ENCODE measurements around the gene DMTF1.

The DMTF1 gene

DNA sequence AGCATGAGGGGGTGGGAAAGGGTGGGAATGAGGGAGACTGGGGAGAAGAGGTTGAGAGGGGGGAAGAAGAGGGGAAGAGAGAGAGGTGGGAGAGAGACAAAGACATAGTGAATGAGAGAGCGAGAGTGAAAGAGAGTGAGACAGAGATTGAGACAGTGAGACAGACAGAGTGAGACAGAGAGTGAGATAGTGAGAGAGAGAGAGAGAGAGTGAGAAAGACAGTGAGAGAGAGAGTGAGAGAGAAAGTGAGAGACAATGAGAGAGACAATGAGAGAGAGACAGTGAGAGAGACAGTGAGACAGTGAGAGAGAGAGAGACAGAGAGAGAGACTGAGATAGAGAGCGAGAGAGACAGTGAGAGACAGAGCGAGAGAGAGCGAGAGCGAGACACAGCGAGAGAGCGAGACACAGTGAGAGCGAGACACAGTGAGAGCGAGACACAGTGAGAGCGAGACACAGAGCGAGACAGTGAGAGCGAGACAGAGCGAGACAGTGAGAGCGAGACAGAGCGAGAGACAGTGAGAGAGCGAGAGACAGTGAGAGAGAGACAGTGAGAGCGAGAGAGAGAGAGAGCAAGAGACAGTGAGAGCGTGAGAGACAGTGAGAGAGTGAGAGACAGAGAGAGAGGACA lies 57.2 kb downstream of the DMTF1 start:
- peaks cover 12% of the 10 kb centered on the region for H3K9me3 Mint-ChIP-seq
- peaks cover 6% of the 10 kb centered on the region for H3K36me3 Mint-ChIP-seq (ENCODE audit: insufficient read depth)
- H3K4me3 Mint-ChIP-seq = peak overlapping the region; percentile 5

DNA sequence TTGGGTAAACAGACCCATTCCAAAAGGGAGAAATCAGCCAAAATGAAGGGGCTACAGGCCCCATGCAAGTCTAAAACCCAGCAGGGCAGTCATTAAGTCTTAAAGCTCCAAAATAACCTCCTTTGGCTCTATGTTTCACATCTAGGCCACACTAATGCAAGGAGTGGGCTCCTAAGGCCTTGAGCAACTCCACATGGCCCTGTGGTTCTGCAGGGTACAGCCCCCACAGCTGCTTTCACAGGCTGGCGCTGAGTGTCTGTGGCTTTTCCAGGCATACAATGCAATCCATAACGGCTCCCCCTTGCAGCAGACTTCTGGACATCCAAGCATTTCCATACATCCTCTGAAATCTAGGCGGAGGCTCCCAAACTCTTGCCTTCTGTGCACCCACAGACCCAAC lies 58.3 kb downstream of the DMTF1 start:
- H3K4me3 Mint-ChIP-seq = peak overlapping the region; percentile 36
- peaks cover 9% of the 10 kb centered on the region for H3K9me3 Mint-ChIP-seq
- DNase-seq (ENCODE audit: low spot score in 2 of 2) (no peak), ATAC-seq (replicated peaks; ENCODE audit: extremely low read depth, poor library complexity, severe bottlenecking) (no peak)
- H3K27ac Mint-ChIP-seq (ENCODE audit: low read depth) = no peak overlapping the region
- H3K4me1 Mint-ChIP-seq = peaks cover 79% of the 10 kb centered on the region
- H3K36me3 Mint-ChIP-seq (ENCODE audit: insufficient read depth) = peaks cover 6% of the 10 kb centered on the region
- H3K27me3 Mint-ChIP-seq = no peaks in the 10 kb centered on the region

More for the DNA sequence above, 57.2 kb downstream of the DMTF1 start:
- ATAC-seq (replicated peaks; ENCODE audit: extremely low read depth, poor library complexity, severe bottlenecking) = no peak
- Mint-ChIP-seq H3K27me3 (no peaks in the 10 kb centered on the region), H3K27ac (ENCODE audit: low read depth) (peak overlapping the region; percentile 68), H3K4me1 (peaks cover 79% of the 10 kb centered on the region)
- no peak for DNase-seq (ENCODE audit: low spot score in 2 of 2)

GRCh38 chr7:87212498-87212897 lies 60.2 kb downstream of the DMTF1 start:
- peaks cover 6% of the 10 kb centered on the region for H3K36me3 Mint-ChIP-seq (ENCODE audit: insufficient read depth)
- no peak for DNase-seq (ENCODE audit: low spot score in 2 of 2)

DNA sequence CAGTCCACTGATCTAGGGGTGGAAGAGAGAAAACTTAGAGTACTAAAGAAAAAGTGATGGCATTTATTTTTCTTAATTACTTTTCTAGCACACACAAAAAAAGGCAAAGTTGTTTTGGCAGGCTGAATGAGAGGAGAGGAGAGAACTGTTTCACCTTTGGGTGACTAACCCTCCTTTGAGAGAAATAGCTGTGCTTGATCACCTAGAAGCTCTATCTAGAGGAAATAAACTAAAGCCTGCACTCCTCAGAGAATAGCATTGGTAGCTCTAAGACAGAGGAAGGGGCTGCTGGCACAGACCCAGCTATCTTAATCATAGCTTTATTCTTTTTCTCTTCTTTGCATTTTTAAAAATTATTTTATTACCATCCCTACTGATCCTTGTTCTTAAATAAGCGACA lies 61.0 kb downstream of the DMTF1 start:
- H3K27ac Mint-ChIP-seq (ENCODE audit: low read depth) = peak overlapping the region; percentile 77
- peak overlapping the region; percentile 57 for H3K4me3 Mint-ChIP-seq
- H3K4me1 Mint-ChIP-seq = peaks cover 86% of the 10 kb centered on the region
- ATAC-seq (replicated peaks; ENCODE audit: extremely low read depth, poor library complexity, severe bottlenecking) = no peak
- no peaks in the 10 kb centered on the region for H3K27me3 Mint-ChIP-seq
- no peaks in the 10 kb centered on the region for H3K9me3 Mint-ChIP-seq
- DNase-seq (ENCODE audit: low spot score in 2 of 2) = no peak
- H3K36me3 Mint-ChIP-seq (ENCODE audit: insufficient read depth) = peaks cover 7% of the 10 kb centered on the region

More at GRCh38 chr7:87212498-87212897, 60.2 kb downstream of the DMTF1 start:
- Mint-ChIP-seq H3K9me3 (no peaks in the 10 kb centered on the region), H3K27me3 (no peaks in the 10 kb centered on the region), H3K27ac (ENCODE audit: low read depth) (peak overlapping the region; percentile 74), H3K4me3 (peak overlapping the region; percentile 57), H3K4me1 (peaks cover 86% of the 10 kb centered on the region)
- ATAC-seq (replicated peaks; ENCODE audit: extremely low read depth, poor library complexity, severe bottlenecking) = no peak

- ATAC-seq (replicated peaks; ENCODE audit: extremely low read depth, poor library complexity, severe bottlenecking) (no peak), DNase-seq (ENCODE audit: low spot score in 2 of 2) (no peak)
- Mint-ChIP-seq H3K27ac (ENCODE audit: low read depth) (peak overlapping the region; percentile 77), H3K4me3 (peak overlapping the region; percentile 36), H3K4me1 (peaks cover 86% of the 10 kb centered on the region), H3K27me3 (no peaks in the 10 kb centered on the region), H3K36me3 (ENCODE audit: insufficient read depth) (peaks cover 11% of the 10 kb centered on the region), H3K9me3 (no peaks in the 10 kb centered on the region)
Measured at GRCh38 chr7:87213811-87214210, 61.6 kb downstream of the DMTF1 start.

DNA sequence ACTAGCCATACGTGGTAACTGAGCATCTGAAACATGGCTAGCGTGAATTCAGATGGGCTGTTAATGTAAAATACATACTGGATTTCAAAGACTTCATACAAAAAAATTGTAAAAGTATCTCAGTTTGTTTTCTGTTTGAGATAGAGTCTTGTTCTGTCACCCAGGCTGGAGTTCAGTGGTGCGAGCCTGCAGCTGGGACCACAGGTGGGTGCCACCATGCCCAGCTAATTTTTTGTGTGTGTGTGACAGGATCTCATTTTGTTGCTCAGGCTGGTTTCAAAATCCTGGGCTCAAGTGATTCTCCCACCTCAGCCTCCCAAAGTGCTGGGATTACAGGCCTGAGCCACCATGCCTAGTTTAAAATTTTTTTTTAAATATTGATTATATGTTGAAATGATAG lies 62.8 kb downstream of the DMTF1 start:
- no peak overlapping the region for H3K4me3 Mint-ChIP-seq

GRCh38 chr7:87216701-87217508 lies 64.7 kb downstream of the DMTF1 start:
- Mint-ChIP-seq H3K4me3 (peak overlapping the region; percentile 100), H3K4me1 (peaks cover 71% of the 10 kb centered on the region), H3K27ac (ENCODE audit: low read depth) (peak overlapping the region; percentile 99), H3K9me3 (no peaks in the 10 kb centered on the region), H3K27me3 (no peaks in the 10 kb centered on the region), H3K36me3 (ENCODE audit: insufficient read depth) (peaks cover 23% of the 10 kb centered on the region)
- ATAC-seq (replicated peaks; ENCODE audit: extremely low read depth, poor library complexity, severe bottlenecking) (peak; percentile 16), DNase-seq (ENCODE audit: low spot score in 2 of 2) (peak in 1 of 2 donors; percentile 23)

More for the DNA sequence above, 62.8 kb downstream of the DMTF1 start:
- Mint-ChIP-seq H3K4me1 (peaks cover 86% of the 10 kb centered on the region), H3K27me3 (no peaks in the 10 kb centered on the region), H3K27ac (ENCODE audit: low read depth) (no peak overlapping the region), H3K9me3 (no peaks in the 10 kb centered on the region), H3K36me3 (ENCODE audit: insufficient read depth) (peaks cover 20% of the 10 kb centered on the region)
- ATAC-seq (replicated peaks; ENCODE audit: extremely low read depth, poor library complexity, severe bottlenecking) (no peak), DNase-seq (ENCODE audit: low spot score in 2 of 2) (no peak)

- H3K27ac Mint-ChIP-seq (ENCODE audit: low read depth) = peak overlapping the region; percentile 99
- H3K4me3 Mint-ChIP-seq = peak overlapping the region; percentile 100
- H3K4me1 Mint-ChIP-seq = peaks cover 59% of the 10 kb centered on the region
- H3K9me3 Mint-ChIP-seq = no peaks in the 10 kb centered on the region
- peaks cover 23% of the 10 kb centered on the region for H3K36me3 Mint-ChIP-seq (ENCODE audit: insufficient read depth)
- H3K27me3 Mint-ChIP-seq = no peaks in the 10 kb centered on the region
- no peak for DNase-seq (ENCODE audit: low spot score in 2 of 2)
- ATAC-seq (replicated peaks; ENCODE audit: extremely low read depth, poor library complexity, severe bottlenecking) = no peak
Measured at GRCh38 chr7:87217983-87218653, 65.9 kb downstream of the DMTF1 start.

DNA sequence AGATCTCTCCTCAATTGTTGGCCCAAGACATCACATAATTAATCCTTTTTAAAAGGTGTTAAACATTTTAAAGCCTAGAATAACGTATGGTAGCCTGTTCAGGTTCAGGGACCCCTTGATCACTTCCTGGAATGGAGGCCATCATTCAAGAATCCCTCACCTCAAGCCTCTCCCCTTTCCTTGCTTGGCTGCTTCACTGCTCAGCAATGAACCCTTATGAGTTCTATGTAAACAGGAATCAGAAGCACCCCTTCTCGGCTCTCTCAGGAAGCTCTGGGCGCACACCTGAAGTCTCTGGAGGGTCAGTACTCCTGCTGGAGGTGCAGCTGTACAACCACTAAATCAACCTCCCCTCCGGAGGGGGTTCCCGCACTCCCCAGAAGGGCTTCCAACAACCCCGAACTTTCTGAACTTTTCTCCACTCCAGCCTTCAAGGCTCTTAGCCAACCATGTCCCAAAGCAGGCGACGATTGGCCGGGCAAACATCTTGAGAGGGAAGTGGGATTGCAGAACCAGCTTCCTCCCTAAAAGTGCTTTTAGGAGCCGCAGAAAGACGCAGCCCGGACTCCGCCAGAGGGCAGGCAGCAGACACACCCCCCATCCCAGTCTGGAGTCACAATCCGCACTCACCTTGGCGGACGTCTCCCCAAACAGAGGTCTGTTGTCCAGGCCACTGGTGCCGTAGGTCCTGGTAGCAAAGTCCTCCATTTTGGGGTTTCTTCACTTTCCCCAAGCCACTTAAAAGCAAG lies 66.7 kb downstream of the DMTF1 start:
- Mint-ChIP-seq H3K4me1 (peaks cover 50% of the 10 kb centered on the region), H3K36me3 (ENCODE audit: insufficient read depth) (peaks cover 23% of the 10 kb centered on the region)

GRCh38 chr7:87219545-87220025 lies 67.3 kb downstream of the DMTF1 start, which contains the start of gene TMEM243:
Gene TMEM243 (minus strand): TSS chr7:87219732. CDS start chr7:87219503, 229 bp downstream.
- ATAC-seq (replicated peaks; ENCODE audit: extremely low read depth, poor library complexity, severe bottlenecking) (peak; percentile 81), DNase-seq (ENCODE audit: low spot score in 2 of 2) (peak; percentile 71 to 77)
- Mint-ChIP-seq H3K27me3 (no peaks in the 10 kb centered on the region), H3K9me3 (no peaks in the 10 kb centered on the region), H3K4me3 (peak within 1 kb of the TSS; percentile 100), H3K27ac (ENCODE audit: low read depth) (peak within 1 kb of the TSS; percentile 99), H3K4me1 (peaks cover 44% of the 10 kb centered on the region), H3K36me3 (ENCODE audit: insufficient read depth) (peaks cover 20% of the 10 kb centered on the region)

More for the DNA sequence above, 66.7 kb downstream of the DMTF1 start:
- Mint-ChIP-seq H3K27ac (ENCODE audit: low read depth) (peak overlapping the region; percentile 99), H3K4me3 (peak overlapping the region; percentile 100), H3K27me3 (no peaks in the 10 kb centered on the region), H3K9me3 (no peaks in the 10 kb centered on the region)
- ATAC-seq (replicated peaks; ENCODE audit: extremely low read depth, poor library complexity, severe bottlenecking) (peak; percentile 8), DNase-seq (ENCODE audit: low spot score in 2 of 2) (peak; percentile 26)

DNA sequence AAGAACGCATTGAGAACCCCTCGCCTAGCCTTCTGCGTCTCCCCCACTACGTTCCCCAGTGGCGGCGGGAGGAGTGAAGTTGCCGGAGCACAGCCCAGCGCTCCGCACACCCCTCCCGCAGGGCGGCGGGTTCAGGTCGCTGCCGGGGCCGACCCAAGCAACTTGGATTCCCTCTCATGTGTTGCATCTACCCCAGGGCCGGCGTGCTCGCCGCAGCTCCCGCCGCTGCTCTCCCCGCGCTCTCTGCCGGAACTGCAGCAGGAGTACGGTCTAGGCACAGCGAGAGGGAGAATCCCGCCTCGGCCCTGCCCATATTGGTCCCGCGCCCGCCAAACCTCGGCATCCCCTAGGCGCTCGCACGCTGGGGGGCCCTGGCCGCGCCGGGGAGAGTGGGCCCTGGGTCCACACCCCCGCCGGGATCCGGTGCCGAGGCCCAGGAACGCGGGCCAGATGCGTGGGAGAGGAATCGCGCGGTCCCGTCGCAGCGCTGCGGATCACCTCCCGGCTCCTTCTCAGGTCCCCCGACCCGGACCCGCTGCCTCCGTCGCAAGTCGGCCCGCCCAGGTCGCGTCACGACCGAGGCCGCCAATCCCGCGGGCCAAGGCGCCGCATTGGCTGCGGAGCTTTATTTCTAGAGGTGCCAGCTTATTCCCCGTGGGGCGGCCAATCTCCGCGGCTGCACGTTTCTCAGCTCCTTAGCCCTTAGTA lies 67.9 kb downstream of the DMTF1 start:
- peak; percentile 62 to 71 for DNase-seq (ENCODE audit: low spot score in 2 of 2)
- Mint-ChIP-seq H3K4me1 (peaks cover 44% of the 10 kb centered on the region), H3K4me3 (peak overlapping the region; percentile 100)

More for the DNA sequence above, 67.9 kb downstream of the DMTF1 start:
- no peaks in the 10 kb centered on the region for H3K9me3 Mint-ChIP-seq
- ATAC-seq (replicated peaks; ENCODE audit: extremely low read depth, poor library complexity, severe bottlenecking) = peak; percentile 57
- H3K27me3 Mint-ChIP-seq = no peaks in the 10 kb centered on the region
- H3K27ac Mint-ChIP-seq (ENCODE audit: low read depth) = peak overlapping the region; percentile 99
- H3K36me3 Mint-ChIP-seq (ENCODE audit: insufficient read depth) = peaks cover 20% of the 10 kb centered on the region

Data from central memory CD8-positive, alpha-beta T cell (primary cell).